ENCODE data around the gene PSME2.

The PSME2 gene

GRCh38 chr14:24136684-24137528, 9.5 kb downstream of the PSME2 start:
- DNase-seq (ENCODE audit: low read depth in 4 of 4, low spot score in 1 of 4): no peak

- peak; percentile 76 to 94 (median 91) for DNase-seq (ENCODE audit: low read depth in 4 of 4, low spot score in 1 of 4)
These were observed 10.4 kb downstream of the PSME2 start, which contains the start of gene PSME1 for GRCh38 chr14:24135834-24136683. Gene PSME1 (plus strand): TSS chr14:24136194. CDS start chr14:24136263, 69 bp downstream.

- DNase-seq (ENCODE audit: low read depth in 4 of 4, low spot score in 1 of 4): no peak
These were observed 10.9 kb downstream of the PSME2 start for GRCh38 chr14:24135584-24135833.

GRCh38 chr14:24133735-24134134, 12.7 kb downstream of the PSME2 start:
- no peak for DNase-seq (ENCODE audit: low read depth in 4 of 4, low spot score in 1 of 4)

GRCh38 chr14:24132976-24133375, 13.4 kb downstream of the PSME2 start:
- no peak for DNase-seq (ENCODE audit: low read depth in 4 of 4, low spot score in 1 of 4)

GRCh38 chr14:24132061-24132685, 14.2 kb downstream of the PSME2 start:
- DNase-seq (ENCODE audit: low read depth in 4 of 4, low spot score in 1 of 4): no peak

GRCh38 chr14:24131549-24131966, 14.9 kb downstream of the PSME2 start:
- DNase-seq (ENCODE audit: low read depth in 4 of 4, low spot score in 1 of 4): no peak

GRCh38 chr14:24130717-24131548, 15.5 kb downstream of the PSME2 start:
- no peak for DNase-seq (ENCODE audit: low read depth in 4 of 4, low spot score in 1 of 4)

GRCh38 chr14:24130380-24130716, 16.1 kb downstream of the PSME2 start, which contains the start of gene FITM1:
Gene FITM1 (plus strand): TSS chr14:24130659. CDS start chr14:24131564, 905 bp downstream.
- DNase-seq (ENCODE audit: low read depth in 4 of 4, low spot score in 1 of 4): no peak

GRCh38 chr14:24129410-24129998, 16.9 kb downstream of the PSME2 start:
- no peak for DNase-seq (ENCODE audit: low read depth in 4 of 4, low spot score in 1 of 4)

GRCh38 chr14:24127673-24128072, 18.7 kb downstream of the PSME2 start:
- no peak for DNase-seq (ENCODE audit: low read depth in 4 of 4, low spot score in 1 of 4)

GRCh38 chr14:24126939-24127338, 19.5 kb downstream of the PSME2 start:
- DNase-seq (ENCODE audit: low read depth in 4 of 4, low spot score in 1 of 4): no peak

- no peak for DNase-seq (ENCODE audit: low read depth in 4 of 4, low spot score in 1 of 4)
These were observed 22.7 kb downstream of the PSME2 start for GRCh38 chr14:24123424-24124417.

- no peak for DNase-seq (ENCODE audit: low read depth in 4 of 4, low spot score in 1 of 4)
These were observed 23.5 kb downstream of the PSME2 start for GRCh38 chr14:24122898-24123297.

GRCh38 chr14:24122416-24122815, 24.0 kb downstream of the PSME2 start:
- no peak for DNase-seq (ENCODE audit: low read depth in 4 of 4, low spot score in 1 of 4)

- no peak for DNase-seq (ENCODE audit: low read depth in 4 of 4, low spot score in 1 of 4)
These were observed 25.2 kb downstream of the PSME2 start for GRCh38 chr14:24121210-24121609.

- DNase-seq (ENCODE audit: low read depth in 4 of 4, low spot score in 1 of 4): no peak
These were observed 26.7 kb downstream of the PSME2 start for GRCh38 chr14:24119691-24120090.

GRCh38 chr14:24117179-24117578, 29.2 kb downstream of the PSME2 start:
- no peak for DNase-seq (ENCODE audit: low read depth in 4 of 4, low spot score in 1 of 4)

GRCh38 chr14:24116128-24116814, 30.1 kb downstream of the PSME2 start:
- no peak for DNase-seq (ENCODE audit: low read depth in 4 of 4, low spot score in 1 of 4)

Measured in stimulated activated CD4-positive, alpha-beta T cell treated with anti-CD3 and anti-CD28 coated beads, Interleukin-1b, Interleukin-23, amount 100 ng/mL, for 24 hours (primary cell).